Nephron progenitor cell (in vitro differentiated cells): ENCODE data around the gene PLEKHJ1.

Experiments used
- DNase-seq: peaks from one replicate; pipeline ENCODE4 v3.0.0; 2021
- H3K27ac Mint-ChIP-seq: 2 replicates; pipeline ENCODE4 v1.8.0; 2021; ENCODE audit warnings: mild to moderate bottlenecking, moderate library complexity, mixed read lengths
- H3K27me3 Mint-ChIP-seq: 2 replicates; pipeline ENCODE4 v1.8.0; 2021; ENCODE audit warnings: mild to moderate bottlenecking, low read depth, mixed read lengths; ENCODE audit not compliant: poor library complexity
- H3K36me3 Mint-ChIP-seq: 2 replicates; pipeline ENCODE4 v1.8.0; 2021; ENCODE audit warnings: low read depth, mixed read lengths
- H3K4me1 Mint-ChIP-seq: 2 replicates; pipeline ENCODE4 v1.8.0; 2021; ENCODE audit warnings: mixed read lengths
- H3K4me3 Mint-ChIP-seq: 2 replicates; pipeline ENCODE4 v1.8.0; 2021; ENCODE audit warnings: mild to moderate bottlenecking, moderate library complexity, mixed read lengths
- H3K9me3 Mint-ChIP-seq: 2 replicates; pipeline ENCODE4 v1.8.0; 2021; ENCODE audit warnings: mild to moderate bottlenecking, moderate library complexity, mixed read lengths
- CTCF ChIP-seq: fragments of 200-600 bp; sonication (generic); IDR thresholded peaks from 2 replicates; pipeline ENCODE4 v1.5.0; 2021; ENCODE audit warnings: antibody characterized with exemption

Gene PLEKHJ1

GRCh38 chr19:2251106-2252054 is 15.3 kb upstream of the PLEKHJ1 start:
- DNase-seq, result no peak
- Mint-ChIP-seq H3K27me3 (peaks cover 22% of the 10 kb centered on the region), H3K4me1 (peaks cover 4% of the 10 kb centered on the region), H3K4me3 (no peak overlapping the region), H3K36me3 (no peaks in the 10 kb centered on the region), H3K9me3 (no peaks in the 10 kb centered on the region), H3K27ac (no peak overlapping the region)
- TF ChIP-seq CTCF, result no peak

GRCh38 chr19:2250766-2251105 is 14.6 kb upstream of the PLEKHJ1 start:
- peaks cover 3% of the 10 kb centered on the region for H3K36me3 Mint-ChIP-seq
- peaks cover 4% of the 10 kb centered on the region for H3K4me1 Mint-ChIP-seq
- DNase-seq, result no peak
- H3K27me3 Mint-ChIP-seq, result peaks cover 22% of the 10 kb centered on the region
- H3K27ac Mint-ChIP-seq, result no peak overlapping the region
- no peaks in the 10 kb centered on the region for H3K9me3 Mint-ChIP-seq
- TF ChIP-seq CTCF, result no peak
- H3K4me3 Mint-ChIP-seq, result no peak overlapping the region

GRCh38 chr19:2249880-2250765 is 14.0 kb upstream of the PLEKHJ1 start:
- Mint-ChIP-seq H3K27me3 (peaks cover 22% of the 10 kb centered on the region), H3K4me1 (peaks cover 4% of the 10 kb centered on the region), H3K36me3 (peaks cover 5% of the 10 kb centered on the region), H3K4me3 (no peak overlapping the region), H3K27ac (no peak overlapping the region), H3K9me3 (no peaks in the 10 kb centered on the region)
- no peak for DNase-seq
- no peak for TF ChIP-seq CTCF

- DNase-seq, result no peak
- Mint-ChIP-seq H3K27me3 (peaks cover 18% of the 10 kb centered on the region), H3K27ac (no peak within 1 kb of the TSS)
Measured at GRCh38 chr19:2249010-2249866, 13.1 kb upstream of the PLEKHJ1 start, which contains the start of gene AMH. TSS of gene AMH (plus strand) at chr19:2249323. CDS start at chr19:2249333, 10 bp downstream.

More at GRCh38 chr19:2249010-2249866, 13.1 kb upstream of the PLEKHJ1 start, which contains the start of gene AMH:
- TF ChIP-seq CTCF, result no peak
- H3K4me1 Mint-ChIP-seq, result peaks cover 4% of the 10 kb centered on the region
- no peak within 1 kb of the TSS for H3K4me3 Mint-ChIP-seq
- peaks cover 5% of the 10 kb centered on the region for H3K36me3 Mint-ChIP-seq
- H3K9me3 Mint-ChIP-seq, result no peaks in the 10 kb centered on the region
